Activated T-cell treated with anti-CD3 and anti-CD28 coated beads, Interleukin-2, amount 50 U/mL, for 1 hour (primary cell): Measurements from ENCODE around the gene ZNF221.
"Not testable (repeated sequence)": the region's sequence is repeated elsewhere in the genome, so short reads cannot be mapped to it uniquely, and the experiment has no call there.

Experiments
- DNase-seq: peaks from one replicate; pipeline ENCODE4 v3.0.0-alpha.2; 2020

The ZNF221 gene

DNA sequence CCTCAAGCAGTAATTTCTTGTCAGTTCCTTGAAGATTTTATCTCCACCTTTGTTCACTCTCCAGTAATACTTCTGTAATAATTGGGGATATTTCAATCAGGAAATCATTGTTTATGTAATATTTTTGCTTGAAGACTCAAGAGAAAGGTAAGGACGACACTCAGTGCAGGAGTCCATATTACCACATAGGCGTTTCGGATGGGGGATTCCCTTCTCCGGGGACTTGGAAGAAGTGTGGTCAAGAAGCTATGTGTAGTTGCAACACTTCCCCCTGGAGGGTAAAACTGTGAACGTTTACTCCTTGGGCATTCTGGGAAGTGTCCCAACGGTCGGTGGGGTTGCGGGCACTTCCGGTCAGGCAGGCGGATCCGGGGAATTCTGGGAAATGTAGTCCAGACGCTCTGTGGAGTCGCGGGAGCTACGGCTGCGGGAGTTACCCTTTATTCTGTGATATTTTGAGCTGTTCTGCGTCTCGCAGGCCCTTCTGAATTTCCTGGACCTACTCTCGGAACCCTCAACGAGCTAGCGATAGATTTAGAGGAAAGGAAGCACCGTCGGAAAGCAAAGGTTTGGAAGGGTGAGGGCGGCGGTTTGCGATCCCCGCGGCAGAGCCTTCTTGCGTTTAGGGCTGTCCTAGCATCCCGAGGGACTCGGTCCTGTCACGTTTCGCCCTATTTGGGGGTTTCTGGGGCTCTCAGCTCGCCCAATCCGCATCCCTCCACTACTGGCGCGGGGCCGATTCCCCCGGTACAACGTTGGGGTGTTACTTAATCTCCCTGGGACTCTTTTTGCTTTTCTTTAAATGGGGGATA is at the start of gene ZNF221:
ZNF221 (plus strand) TSS at position 395 of the 812 bp plus-strand sequence. CDS start 11,499 bp downstream, outside the sequence.
- DNase-seq: peak; percentile 40

GRCh38 chr19:43901395-43902390 is 49.3 kb upstream of the ZNF221 start:
- peak; percentile 69 for DNase-seq

- no peak for DNase-seq
These were observed 48.6 kb upstream of the ZNF221 start for GRCh38 chr19:43902399-43902798.

DNA sequence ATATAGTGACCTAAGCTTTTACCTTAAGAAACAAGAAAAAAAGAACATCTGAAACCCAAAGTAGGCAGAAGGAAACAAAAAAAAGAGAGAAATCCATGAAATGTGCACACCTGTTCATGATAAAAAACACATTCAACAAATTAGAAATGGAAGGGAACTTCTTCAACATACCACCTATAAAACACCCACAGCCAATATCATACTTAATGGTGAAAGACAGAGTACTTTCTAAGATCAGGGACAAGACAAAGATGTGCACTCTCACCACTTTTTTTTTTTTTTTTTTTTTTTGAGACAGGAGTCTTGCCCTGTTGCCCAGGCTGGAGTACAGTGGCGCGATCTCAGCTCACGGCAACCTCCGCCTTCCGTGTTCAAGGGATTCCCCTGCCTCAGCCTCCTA is 45.1 kb upstream of the ZNF221 start:
- no peak for DNase-seq

- DNase-seq: no peak
These were observed 44.3 kb upstream of the ZNF221 start for GRCh38 chr19:43906774-43907173.

DNA sequence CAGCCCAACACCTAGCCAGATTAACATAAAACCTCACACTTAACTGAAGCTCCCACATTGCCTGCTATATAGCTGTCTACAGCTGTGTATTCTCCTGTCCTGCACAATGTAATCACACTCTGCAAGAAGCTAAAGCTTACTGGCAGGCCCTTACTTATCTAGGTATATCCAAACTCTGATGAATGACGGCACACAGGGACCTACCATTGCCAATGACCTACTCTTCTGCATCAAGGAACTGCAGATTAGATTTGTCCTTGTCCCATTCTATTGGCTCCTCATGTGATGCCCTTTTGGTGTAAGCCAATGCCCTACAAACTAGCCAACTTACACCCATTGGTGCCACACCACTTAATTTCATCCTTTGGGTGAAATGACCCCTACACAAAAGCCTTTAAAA is 42.4 kb upstream of the ZNF221 start:
- no peak for DNase-seq

DNA sequence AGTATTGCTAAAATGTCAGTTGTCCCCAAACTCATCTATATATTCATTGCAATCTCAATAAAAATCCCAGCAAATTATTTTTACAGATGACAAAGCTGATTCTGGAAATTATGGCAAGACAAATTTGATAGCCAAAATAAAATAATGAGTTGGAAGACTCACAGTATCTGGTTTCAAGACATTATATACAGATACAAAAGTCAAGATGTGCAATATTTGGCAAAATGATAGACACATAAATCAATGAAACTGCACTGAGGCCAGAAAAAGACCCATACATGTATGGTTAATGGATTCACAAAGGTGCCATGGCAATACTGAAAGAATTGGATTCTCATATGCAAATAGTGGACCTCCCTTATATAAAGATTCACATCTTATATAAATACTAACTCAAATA is 40.1 kb upstream of the ZNF221 start:
- no peak for DNase-seq

GRCh38 chr19:43913383-43913782 is 37.6 kb upstream of the ZNF221 start:
- no peak for DNase-seq

DNA sequence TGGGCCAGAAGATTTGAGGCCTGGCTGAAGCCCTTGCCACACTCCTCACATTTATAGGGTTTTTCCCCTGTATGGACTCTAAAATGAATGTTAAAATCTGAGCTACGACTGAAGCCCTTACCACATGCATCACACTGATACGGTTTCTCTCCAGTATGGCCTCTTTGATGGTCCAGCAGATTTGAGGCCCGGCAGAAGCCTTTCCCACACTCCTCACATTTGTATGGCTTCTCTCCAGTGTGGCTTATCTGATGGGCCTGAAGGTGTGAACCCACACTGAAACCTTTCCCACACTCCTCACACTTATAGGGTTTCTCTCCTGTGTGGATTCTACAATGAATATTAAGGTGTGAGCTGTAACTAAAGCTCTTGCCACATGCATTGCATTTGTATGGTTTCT is 37.0 kb upstream of the ZNF221 start:
- no peak for DNase-seq

DNA sequence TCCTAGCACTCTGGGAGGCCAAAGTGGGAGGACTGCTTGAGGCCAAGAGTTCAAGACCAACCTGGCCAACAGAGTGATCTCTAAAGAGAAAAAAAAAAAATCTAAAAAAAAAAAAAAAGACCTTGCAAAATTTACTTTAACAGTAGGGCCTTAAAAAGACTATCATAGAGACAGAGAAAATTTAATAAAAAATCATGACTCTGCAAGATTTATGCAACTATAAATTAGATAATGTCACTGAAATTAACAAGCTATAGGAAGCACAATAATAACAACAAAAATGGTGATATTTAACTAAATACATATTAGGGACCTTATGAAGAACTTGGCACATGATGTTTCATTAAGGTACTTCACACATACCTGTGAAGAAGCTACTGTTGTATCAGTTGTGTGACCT is 27.2 kb upstream of the ZNF221 start:
- no peak for DNase-seq

- DNase-seq: no peak
These were observed 22.2 kb upstream of the ZNF221 start for GRCh38 chr19:43928820-43929219.

DNA sequence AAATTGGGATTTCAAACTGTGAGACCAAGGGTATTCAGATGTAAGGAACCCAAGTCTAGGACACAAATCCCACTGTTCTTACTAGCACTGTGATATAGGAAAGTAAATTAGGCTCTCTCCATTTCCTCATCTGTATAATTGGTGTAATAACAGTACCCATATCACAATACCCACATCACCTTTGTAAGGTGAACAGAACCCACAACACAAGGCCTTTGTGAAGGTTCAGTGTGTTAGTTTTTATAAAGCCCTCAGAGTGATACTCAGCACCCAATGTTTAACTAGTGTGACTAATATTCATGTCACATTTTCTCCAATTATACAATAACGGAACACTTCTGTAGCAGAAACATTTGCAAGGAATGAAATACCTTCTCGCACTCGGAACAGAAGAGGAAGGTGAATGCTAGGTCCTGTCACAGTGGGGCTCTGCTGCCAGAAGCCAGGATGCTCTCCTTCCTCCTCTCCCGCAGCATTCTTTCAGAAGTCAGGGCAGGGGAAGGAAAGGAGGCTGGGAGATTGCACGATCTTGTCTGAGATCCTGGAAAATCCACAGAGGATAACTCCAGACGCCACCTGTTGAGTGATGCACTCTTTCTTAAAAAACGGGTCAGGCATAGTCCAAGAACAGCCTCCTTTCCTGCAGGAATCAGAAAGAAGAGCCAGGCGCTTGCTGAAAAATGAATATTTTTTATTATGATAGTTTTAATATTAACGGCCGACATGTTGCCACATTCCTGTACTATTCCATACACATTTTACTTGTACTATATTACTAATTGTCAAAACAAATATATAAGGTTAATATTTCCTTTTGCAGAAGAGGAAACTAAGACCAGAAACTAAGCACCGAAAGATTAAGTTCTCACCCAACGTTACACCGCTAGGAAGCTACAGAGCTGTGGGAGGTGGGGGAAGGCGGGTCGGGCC is 16.7 kb upstream of the ZNF221 start:
- DNase-seq: no peak

- DNase-seq: peak; percentile 84
These were observed 15.9 kb upstream of the ZNF221 start, which contains the start of gene ZNF45 for GRCh38 chr19:43934985-43935708. TSS of gene ZNF45 (minus strand) at chr19:43935282. CDS start at chr19:43922185, 13,097 bp downstream.

DNA sequence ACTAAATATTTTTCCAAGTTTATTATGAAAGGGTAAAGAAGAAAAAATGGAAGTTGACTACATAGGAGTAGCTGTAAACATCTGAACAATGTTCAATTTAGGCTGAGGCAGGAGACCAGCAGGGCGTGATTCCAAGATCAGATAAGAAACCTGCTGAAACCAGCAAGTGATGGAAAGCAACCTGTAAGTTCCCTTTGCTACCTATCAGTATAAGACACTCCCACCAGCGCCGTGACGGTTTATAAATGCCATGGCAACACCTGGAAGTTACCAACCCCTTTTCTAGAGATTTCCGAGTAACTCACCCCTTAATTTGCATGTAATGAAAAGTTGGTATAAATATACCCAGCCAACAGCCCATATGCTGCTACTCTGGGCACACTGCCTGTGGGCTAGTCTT is 14.8 kb upstream of the ZNF221 start:
- DNase-seq: no peak

GRCh38 chr19:43939557-43940260 is 11.3 kb upstream of the ZNF221 start:
- no peak for DNase-seq

GRCh38 chr19:43940719-43941118 is 10.3 kb upstream of the ZNF221 start:
- DNase-seq: no peak

- DNase-seq: no peak
These were observed 9.8 kb upstream of the ZNF221 start for GRCh38 chr19:43941209-43941608.

DNA sequence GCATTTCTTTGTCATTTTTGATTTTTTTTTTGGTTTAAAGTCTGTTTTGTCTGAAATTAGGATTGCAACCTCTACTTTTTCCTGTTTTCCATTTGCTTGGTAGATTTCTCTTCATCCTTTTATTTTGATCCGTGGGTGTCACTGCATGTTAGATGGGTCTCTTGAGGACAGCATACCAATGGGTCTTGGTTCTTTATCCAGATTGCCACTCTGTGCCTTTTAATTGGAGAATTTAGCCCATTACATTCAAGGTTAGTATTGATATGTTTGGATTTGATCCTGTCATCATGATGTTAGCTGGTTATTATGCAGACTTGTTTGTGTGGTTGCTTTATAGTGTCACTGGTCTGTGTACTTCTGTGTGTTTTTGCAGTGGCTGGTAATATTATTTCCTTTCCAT is 3.6 kb upstream of the ZNF221 start:
- not testable (repeated sequence) for DNase-seq

DNA sequence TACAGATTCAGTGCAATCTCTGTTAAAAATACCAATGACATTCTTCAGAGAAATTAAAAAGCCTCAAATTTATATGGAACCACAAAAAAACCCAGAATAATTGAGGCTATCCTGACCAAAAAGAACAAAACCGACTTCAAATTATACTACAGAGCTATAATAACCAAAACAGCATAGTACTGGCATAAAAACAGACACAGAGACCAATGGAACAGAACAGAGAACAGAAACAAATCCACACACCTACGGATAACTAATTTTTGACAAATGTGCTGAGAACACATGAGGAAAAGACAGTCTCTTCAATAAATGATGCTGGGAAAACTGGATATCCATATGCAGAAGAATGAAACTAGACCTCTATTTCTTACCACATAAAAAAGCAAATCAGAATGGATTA is 1.2 kb upstream of the ZNF221 start:
- DNase-seq: not testable (repeated sequence)

- DNase-seq: no peak
These were observed 5.8 kb downstream of the ZNF221 start for GRCh38 chr19:43956827-43957226.

DNA sequence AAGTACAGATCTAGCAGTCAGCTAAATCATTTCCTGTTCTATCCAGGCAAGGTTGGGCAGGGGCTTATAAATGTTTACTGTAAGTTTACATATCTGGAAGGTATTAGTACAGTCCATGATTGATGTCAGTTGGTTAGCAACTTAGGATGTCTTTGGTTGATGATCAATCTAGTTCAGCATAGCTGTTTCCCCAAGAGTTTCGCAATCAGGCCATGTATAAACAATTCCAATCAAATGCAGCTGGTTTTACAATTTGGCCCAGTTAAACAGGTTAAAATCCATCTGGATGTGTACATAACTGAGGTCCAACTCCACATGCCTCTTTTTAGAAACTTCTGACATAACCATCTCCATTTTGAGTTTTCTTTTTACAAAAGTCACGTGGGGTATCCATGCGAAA is 6.9 kb downstream of the ZNF221 start:
- DNase-seq: no peak
